Nephron (organoid): Measurements from ENCODE around the gene DOCK2.

Experiments used
- H3K27ac Mint-ChIP-seq, 3 experiments: 2 replicates each; pipeline ENCODE4 v1.8.0; 2020; ENCODE audit warnings: mixed read lengths in 3 of 3, mild to moderate bottlenecking in 2 of 3, moderate library complexity in 1 of 3
- H3K27me3 Mint-ChIP-seq: 2 replicates; pipeline ENCODE4 v1.8.0; 2021; ENCODE audit warnings: low read depth, mild to moderate bottlenecking, moderate library complexity, mixed read lengths
- H3K36me3 Mint-ChIP-seq: 2 replicates; pipeline ENCODE4 v1.8.0; 2020; ENCODE audit warnings: low read depth, mixed read lengths
- H3K4me1 Mint-ChIP-seq: 2 replicates; pipeline ENCODE4 v1.8.0; 2020; ENCODE audit warnings: mixed read lengths
- H3K4me3 Mint-ChIP-seq, 3 experiments: 2 replicates each; pipeline ENCODE4 v1.8.0; 2020; ENCODE audit warnings: mild to moderate bottlenecking in 3 of 3, mixed read lengths in 3 of 3, moderate library complexity in 2 of 3
- H3K9me3 Mint-ChIP-seq: 2 replicates; pipeline ENCODE4 v1.8.0; 2020; ENCODE audit warnings: mixed read lengths
- TF ChIP-seq, protein P1 (sequence below), 3 experiments: fragments of 200-600 bp; sonication (generic); IDR thresholded peaks; one replicate each; pipeline ENCODE4 v1.5.0; 2021; ENCODE audit warnings: antibody characterized with exemption in 3 of 3; ENCODE audit not compliant: unreplicated experiment in 3 of 3

The DOCK2 gene

DNA sequence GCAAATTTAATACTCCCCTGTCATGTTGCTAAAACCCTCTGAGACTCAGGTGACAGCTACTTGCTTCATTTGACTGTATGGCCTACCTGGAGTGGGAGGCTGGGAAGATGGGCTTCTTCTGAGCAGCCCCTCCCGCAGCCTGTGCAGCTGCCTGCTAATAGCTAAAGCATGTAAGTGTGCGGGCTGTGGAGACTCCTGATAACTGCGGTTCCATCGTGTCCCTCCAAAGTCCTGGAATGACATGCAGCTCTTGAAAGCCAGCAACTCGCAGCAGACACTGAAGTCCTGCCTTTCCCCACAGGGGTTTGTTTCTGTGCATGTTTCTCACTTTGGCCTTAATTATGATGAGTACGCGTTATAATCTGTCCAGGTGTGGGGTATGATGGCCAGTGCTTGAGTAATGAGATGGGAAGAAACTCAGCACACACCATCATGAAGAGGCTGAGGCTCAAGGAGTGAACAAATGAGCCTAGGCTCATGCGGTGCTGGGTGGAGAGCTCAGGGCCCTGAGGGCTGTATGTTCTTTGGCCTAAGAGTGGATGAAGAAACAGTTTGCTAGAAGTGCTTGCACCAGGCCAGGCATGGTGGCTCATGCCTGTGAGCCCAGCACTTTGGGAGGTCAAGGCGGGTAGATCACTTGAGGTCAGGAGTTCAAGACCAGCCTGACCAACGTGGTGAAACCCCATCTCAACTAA is 119.1 kb downstream of the DOCK2 start:
- no peak overlapping the region for H3K27ac Mint-ChIP-seq
- no peaks in the 10 kb centered on the region for H3K36me3 Mint-ChIP-seq
- H3K27me3 Mint-ChIP-seq: peaks cover 15% of the 10 kb centered on the region
- H3K4me1 Mint-ChIP-seq: no peaks in the 10 kb centered on the region
- H3K9me3 Mint-ChIP-seq: no peaks in the 10 kb centered on the region
- no peak overlapping the region for H3K4me3 Mint-ChIP-seq
- TF ChIP-seq, protein P1, sequence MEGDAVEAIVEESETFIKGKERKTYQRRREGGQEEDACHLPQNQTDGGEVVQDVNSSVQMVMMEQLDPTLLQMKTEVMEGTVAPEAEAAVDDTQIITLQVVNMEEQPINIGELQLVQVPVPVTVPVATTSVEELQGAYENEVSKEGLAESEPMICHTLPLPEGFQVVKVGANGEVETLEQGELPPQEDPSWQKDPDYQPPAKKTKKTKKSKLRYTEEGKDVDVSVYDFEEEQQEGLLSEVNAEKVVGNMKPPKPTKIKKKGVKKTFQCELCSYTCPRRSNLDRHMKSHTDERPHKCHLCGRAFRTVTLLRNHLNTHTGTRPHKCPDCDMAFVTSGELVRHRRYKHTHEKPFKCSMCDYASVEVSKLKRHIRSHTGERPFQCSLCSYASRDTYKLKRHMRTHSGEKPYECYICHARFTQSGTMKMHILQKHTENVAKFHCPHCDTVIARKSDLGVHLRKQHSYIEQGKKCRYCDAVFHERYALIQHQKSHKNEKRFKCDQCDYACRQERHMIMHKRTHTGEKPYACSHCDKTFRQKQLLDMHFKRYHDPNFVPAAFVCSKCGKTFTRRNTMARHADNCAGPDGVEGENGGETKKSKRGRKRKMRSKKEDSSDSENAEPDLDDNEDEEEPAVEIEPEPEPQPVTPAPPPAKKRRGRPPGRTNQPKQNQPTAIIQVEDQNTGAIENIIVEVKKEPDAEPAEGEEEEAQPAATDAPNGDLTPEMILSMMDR (IDR thresholded peaks at IDR 0.05; ENCODE audit: unreplicated experiment in 3 of 3): no peak

DNA sequence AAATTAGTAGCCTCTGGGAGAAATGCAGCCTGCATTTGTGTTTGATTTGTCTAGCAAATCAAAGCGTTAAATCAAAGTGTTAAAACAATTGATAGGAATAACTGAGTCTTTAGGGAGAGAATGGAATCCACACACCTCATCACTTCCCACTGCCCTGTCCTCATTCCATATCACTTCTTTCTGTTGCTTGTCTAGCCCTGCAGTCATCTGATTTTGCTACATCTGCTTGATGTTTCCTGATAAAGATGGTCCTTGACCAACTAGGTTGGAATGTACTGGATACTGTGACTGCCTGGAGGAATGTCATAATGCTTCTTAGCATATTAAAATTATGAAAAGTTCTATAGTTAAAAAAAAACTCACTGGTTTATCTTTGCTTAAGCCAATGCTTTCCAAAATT is 119.9 kb downstream of the DOCK2 start:
- H3K9me3 Mint-ChIP-seq: no peaks in the 10 kb centered on the region
- no peak overlapping the region for H3K27ac Mint-ChIP-seq
- no peaks in the 10 kb centered on the region for H3K36me3 Mint-ChIP-seq
- no peak overlapping the region for H3K4me3 Mint-ChIP-seq
- H3K4me1 Mint-ChIP-seq: no peaks in the 10 kb centered on the region
- H3K27me3 Mint-ChIP-seq: peaks cover 8% of the 10 kb centered on the region
- TF ChIP-seq, protein P1 (IDR thresholded peaks at IDR 0.05; ENCODE audit: unreplicated experiment in 3 of 3): no peak

DNA sequence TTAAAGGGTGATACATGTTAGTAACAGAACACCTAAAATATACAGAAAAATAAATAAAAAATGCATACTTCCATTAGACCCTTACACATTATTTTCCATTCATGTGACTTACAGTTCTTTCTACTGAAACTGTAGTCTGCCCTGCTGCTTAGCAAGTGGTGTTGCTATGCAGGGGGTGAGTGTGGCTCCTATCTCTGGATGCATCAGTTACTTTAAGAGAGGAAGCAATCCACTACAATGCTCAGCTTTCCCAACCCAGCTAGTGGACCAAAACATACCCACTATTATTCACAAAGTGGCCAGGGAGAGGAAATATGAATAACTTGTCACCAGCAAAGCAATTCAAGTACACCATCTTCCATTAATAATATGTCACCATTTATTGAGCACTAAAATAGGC is 121.8 kb downstream of the DOCK2 start:
- peaks cover 2% of the 10 kb centered on the region for H3K4me1 Mint-ChIP-seq
- H3K36me3 Mint-ChIP-seq: no peaks in the 10 kb centered on the region
- peaks cover 9% of the 10 kb centered on the region for H3K27me3 Mint-ChIP-seq
- no peaks in the 10 kb centered on the region for H3K9me3 Mint-ChIP-seq
- no peak overlapping the region for H3K27ac Mint-ChIP-seq
- no peak overlapping the region for H3K4me3 Mint-ChIP-seq
- TF ChIP-seq, protein P1 (IDR thresholded peaks at IDR 0.05; ENCODE audit: unreplicated experiment in 3 of 3): no peak

DNA sequence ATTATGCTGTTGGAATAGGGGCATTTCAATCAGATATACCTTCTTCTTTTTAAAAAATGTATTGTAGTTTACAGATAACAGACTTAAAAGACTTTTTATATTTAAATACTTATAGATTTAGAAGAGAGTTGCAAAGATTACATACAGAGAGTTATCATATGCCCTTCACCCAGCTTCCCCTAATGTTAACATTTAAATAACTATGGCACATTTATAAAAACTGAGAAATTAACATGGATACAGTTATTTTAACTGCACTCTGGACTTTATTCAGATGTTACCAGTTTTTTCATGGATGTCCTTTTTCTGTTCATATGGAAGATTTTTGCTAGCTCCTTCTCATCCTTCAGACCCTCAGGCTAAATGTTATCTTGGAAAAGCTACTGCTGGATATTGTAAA is 123.2 kb downstream of the DOCK2 start:
- Mint-ChIP-seq H3K4me3 (no peak overlapping the region), H3K27ac (no peak overlapping the region), H3K27me3 (peaks cover 15% of the 10 kb centered on the region), H3K9me3 (no peaks in the 10 kb centered on the region), H3K36me3 (no peaks in the 10 kb centered on the region), H3K4me1 (peaks cover 5% of the 10 kb centered on the region)
- TF ChIP-seq, protein P1 (IDR thresholded peaks at IDR 0.05; ENCODE audit: unreplicated experiment in 3 of 3): no peak

DNA sequence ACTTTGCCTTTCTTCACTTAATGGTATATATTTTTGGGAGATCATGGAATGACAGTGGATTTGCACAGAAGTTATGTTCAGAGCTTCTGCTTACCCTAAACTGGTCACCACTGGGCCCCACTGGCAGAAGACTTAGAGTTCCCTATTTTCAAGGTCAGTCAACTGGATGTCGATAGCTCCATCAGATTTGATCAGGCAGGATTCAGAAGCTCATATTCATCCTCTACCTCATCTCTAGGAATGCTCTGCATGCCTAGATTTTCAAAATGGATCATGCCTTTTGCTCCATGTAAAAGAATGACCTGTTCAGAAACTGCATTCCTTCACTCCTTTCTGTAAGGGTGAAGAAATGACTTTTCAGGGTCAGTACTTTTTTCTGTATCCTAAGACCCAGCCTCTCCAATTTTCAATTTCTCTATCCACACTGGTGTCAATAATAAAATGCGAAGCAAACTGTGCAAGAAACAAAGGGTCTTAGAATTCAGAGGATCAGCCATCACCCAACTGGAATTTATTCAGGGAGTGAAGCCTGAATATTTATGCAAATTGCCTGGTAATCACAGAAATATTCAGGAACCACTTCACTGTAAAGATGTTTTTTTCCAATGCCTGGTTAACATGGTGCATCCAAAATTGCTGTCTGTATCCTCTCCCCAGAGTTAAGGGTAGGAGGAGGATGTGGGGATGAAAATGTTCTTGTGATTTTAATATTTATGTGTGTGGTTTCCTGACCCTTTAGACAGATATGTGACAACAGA is 125.4 kb downstream of the DOCK2 start:
- TF ChIP-seq, protein P1 (IDR thresholded peaks at IDR 0.05; ENCODE audit: unreplicated experiment in 3 of 3): no peak
- no peaks in the 10 kb centered on the region for H3K36me3 Mint-ChIP-seq
- no peaks in the 10 kb centered on the region for H3K9me3 Mint-ChIP-seq
- peaks cover 21% of the 10 kb centered on the region for H3K27me3 Mint-ChIP-seq
- no peak overlapping the region for H3K4me3 Mint-ChIP-seq
- H3K27ac Mint-ChIP-seq: no peak overlapping the region
- peaks cover 5% of the 10 kb centered on the region for H3K4me1 Mint-ChIP-seq
